Esophagus muscularis mucosa (tissue), 3 donors: ENCODE data around the gene DERL2.

ENCODE experiments used
- CTCF ChIP-seq, 3 experiments: fragments of 200-600 bp in 2 of 3; fragments of 450-650 bp in 1 of 3; sonication (generic) in 2 of 3; IDR thresholded peaks; one replicate each; pipeline ENCODE4 v1.5.1; 2017 to 2019; ENCODE audit warnings: antibody characterized with exemption in 3 of 3, mild to moderate bottlenecking in 2 of 3, moderate library complexity in 1 of 3
- POLR2AphosphoS5 ChIP-seq, 2 donors: sonication (generic); formaldehyde crosslinking; IDR thresholded peaks; one replicate each; pipeline ENCODE4 v1.6.1; 2017; ENCODE audit warnings: antibody characterized with exemption in 2 of 2

- TF ChIP-seq CTCF (IDR thresholded peaks at IDR 0.05) = no peak
- TF ChIP-seq POLR2AphosphoS5 (IDR thresholded peaks at IDR 0.05) = no peak
Observed at GRCh38 chr17:5480962-5481361, 5.0 kb downstream of the DERL2 start.
